Osteocyte (in vitro differentiated cells): ENCODE results near the gene ZNF518B. TPM values are rescaled to one million over a fixed set of nuclear protein-coding genes. Genes with fewer than 3 reads are reported as not detected.

Source experiments
- DNase-seq: peaks from one replicate; pipeline ENCODE4 v3.0.0; 2021; ENCODE audit warnings: mixed read lengths; ENCODE audit not compliant: unreplicated experiment; ENCODE audit errors: extremely low spot score
- H3K27ac Mint-ChIP-seq: one replicate; pipeline ENCODE4 v1.8.0; 2021; ENCODE audit warnings: mild to moderate bottlenecking, mixed read lengths; ENCODE audit not compliant: unreplicated experiment
- H3K27me3 Mint-ChIP-seq: one replicate; pipeline ENCODE4 v1.8.0; 2021; ENCODE audit warnings: mixed read lengths; ENCODE audit not compliant: unreplicated experiment
- H3K36me3 Mint-ChIP-seq: one replicate; pipeline ENCODE4 v1.8.0; 2021; ENCODE audit warnings: mixed read lengths; ENCODE audit not compliant: unreplicated experiment
- H3K4me1 Mint-ChIP-seq: one replicate; pipeline ENCODE4 v1.8.0; 2021; ENCODE audit warnings: mixed read lengths; ENCODE audit not compliant: unreplicated experiment
- H3K4me3 Mint-ChIP-seq: one replicate; pipeline ENCODE4 v1.8.0; 2021; ENCODE audit warnings: mild to moderate bottlenecking, moderate library complexity, mixed read lengths; ENCODE audit not compliant: unreplicated experiment
- H3K9me3 Mint-ChIP-seq: one replicate; pipeline ENCODE4 v1.8.0; 2021; ENCODE audit warnings: mixed read lengths; ENCODE audit not compliant: unreplicated experiment
- total RNA-seq: library from RNA; stranded (reverse); gene quantifications from 2 replicates; pipeline ENCODE4 v1.2.1, GENCODE V29; 2021
- TF ChIP-seq, protein P1 (sequence below): fragments of 200-600 bp; sonication (generic); IDR thresholded peaks from 2 replicates; pipeline ENCODE4 v1.5.0; 2021; ENCODE audit warnings: antibody characterized with exemption, mild to moderate bottlenecking, moderate library complexity

Gene ZNF518B
- total RNA-seq, 1 donor from 2014 or later: 39.5 TPM

DNA sequence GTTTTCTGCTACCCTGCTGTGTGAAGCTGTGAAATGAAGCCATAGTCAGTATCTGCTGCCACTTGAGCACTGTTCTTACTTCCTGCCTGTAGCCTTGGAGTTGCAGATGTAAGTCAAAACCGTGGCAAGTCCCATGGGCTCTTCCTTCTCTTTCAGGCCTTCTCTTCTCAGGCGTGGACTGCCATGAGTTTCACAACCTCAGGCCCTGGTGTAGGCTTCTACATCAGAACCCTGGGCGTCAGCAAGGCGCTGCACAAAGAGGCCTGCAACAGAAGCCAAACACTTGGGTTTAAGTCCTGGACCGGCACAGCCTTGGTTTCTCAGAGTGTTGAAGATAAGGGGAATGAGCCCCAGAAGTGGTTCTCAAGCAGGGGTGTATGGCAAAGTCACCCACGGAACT, 2.5 kb downstream of the ZNF518B start:
- no peaks in the 10 kb centered on the region for H3K27me3 Mint-ChIP-seq
- DNase-seq: no peak
- H3K9me3 Mint-ChIP-seq: peaks cover 42% of the 10 kb centered on the region
- H3K36me3 Mint-ChIP-seq: peaks cover 58% of the 10 kb centered on the region
- no peak overlapping the region for H3K4me3 Mint-ChIP-seq
- H3K4me1 Mint-ChIP-seq: peaks cover 22% of the 10 kb centered on the region
- TF ChIP-seq, protein P1, sequence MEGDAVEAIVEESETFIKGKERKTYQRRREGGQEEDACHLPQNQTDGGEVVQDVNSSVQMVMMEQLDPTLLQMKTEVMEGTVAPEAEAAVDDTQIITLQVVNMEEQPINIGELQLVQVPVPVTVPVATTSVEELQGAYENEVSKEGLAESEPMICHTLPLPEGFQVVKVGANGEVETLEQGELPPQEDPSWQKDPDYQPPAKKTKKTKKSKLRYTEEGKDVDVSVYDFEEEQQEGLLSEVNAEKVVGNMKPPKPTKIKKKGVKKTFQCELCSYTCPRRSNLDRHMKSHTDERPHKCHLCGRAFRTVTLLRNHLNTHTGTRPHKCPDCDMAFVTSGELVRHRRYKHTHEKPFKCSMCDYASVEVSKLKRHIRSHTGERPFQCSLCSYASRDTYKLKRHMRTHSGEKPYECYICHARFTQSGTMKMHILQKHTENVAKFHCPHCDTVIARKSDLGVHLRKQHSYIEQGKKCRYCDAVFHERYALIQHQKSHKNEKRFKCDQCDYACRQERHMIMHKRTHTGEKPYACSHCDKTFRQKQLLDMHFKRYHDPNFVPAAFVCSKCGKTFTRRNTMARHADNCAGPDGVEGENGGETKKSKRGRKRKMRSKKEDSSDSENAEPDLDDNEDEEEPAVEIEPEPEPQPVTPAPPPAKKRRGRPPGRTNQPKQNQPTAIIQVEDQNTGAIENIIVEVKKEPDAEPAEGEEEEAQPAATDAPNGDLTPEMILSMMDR: no peak
- H3K27ac Mint-ChIP-seq: no peak overlapping the region

DNA sequence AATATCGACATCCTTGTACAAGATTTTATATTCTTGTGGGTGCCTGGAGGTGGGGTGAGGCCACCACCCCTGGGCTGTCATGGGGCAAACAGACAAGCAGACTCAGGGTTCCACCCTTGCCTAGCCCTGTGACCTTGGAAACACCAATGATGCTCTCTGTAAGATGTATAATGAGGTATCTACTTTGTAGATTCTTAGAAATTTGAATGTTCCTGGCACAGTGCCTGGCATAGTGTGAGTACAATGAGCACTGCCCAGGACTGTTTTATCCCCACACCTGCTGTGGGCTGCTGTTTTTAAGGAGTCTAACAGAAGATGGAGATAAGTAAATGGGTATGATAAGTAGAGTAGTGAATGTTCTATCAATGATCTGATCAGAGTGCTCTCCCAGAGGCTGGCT, 3.1 kb downstream of the ZNF518B start:
- TF ChIP-seq, protein P1: no peak
- H3K9me3 Mint-ChIP-seq: peaks cover 42% of the 10 kb centered on the region
- peaks cover 64% of the 10 kb centered on the region for H3K36me3 Mint-ChIP-seq
- no peak overlapping the region for H3K4me3 Mint-ChIP-seq
- no peaks in the 10 kb centered on the region for H3K27me3 Mint-ChIP-seq
- no peak overlapping the region for H3K27ac Mint-ChIP-seq
- no peak for DNase-seq
- peaks cover 22% of the 10 kb centered on the region for H3K4me1 Mint-ChIP-seq

DNA sequence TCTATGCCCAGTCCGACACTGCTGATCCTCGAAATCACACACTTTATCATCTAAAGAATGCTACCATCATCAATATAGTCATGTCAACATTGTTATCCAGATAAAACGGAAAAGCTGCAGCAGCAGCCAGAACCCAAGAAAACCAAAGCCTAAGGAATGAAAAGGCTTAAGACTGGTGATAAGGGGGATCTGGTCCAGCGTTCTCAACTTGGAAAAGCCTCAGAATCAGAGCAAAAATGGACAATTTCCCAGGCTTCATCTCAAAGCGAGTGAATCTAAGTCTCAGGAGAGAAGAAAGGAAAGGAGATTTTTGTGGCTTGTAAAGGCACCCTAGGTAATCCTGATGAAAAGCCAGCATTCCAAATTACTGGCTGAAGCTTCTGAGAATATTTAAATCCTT, 8.2 kb downstream of the ZNF518B start:
- H3K9me3 Mint-ChIP-seq: peaks cover 67% of the 10 kb centered on the region
- no peak overlapping the region for H3K27ac Mint-ChIP-seq
- H3K4me3 Mint-ChIP-seq: no peak overlapping the region
- H3K27me3 Mint-ChIP-seq: no peaks in the 10 kb centered on the region
- peaks cover 92% of the 10 kb centered on the region for H3K36me3 Mint-ChIP-seq
- no peaks in the 10 kb centered on the region for H3K4me1 Mint-ChIP-seq
- no peak for DNase-seq
- TF ChIP-seq, protein P1: no peak

DNA sequence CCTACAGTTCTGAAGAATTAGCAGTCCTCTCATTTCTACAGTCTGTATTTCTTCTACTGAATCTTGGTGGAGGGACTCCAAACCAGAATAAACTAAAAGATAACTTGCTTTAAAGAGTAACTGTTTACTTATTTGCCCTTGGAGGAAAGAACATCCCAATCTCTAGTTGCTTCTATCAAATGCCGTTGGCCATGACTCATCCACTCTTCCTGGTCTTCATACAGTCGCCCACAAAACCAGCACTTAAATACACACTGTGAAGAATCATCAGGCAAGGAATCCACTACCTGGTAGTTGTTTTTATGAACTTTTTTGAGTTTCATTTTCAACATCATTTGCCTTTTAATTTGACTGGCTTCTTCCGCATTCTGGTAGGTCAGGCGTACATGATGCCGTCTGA, 14.2 kb downstream of the ZNF518B start:
- Mint-ChIP-seq H3K27me3 (no peaks in the 10 kb centered on the region), H3K4me1 (peaks cover 5% of the 10 kb centered on the region), H3K9me3 (peaks cover 41% of the 10 kb centered on the region), H3K36me3 (peaks cover 51% of the 10 kb centered on the region), H3K27ac (no peak overlapping the region), H3K4me3 (no peak overlapping the region)
- TF ChIP-seq, protein P1: no peak
- no peak for DNase-seq

DNA sequence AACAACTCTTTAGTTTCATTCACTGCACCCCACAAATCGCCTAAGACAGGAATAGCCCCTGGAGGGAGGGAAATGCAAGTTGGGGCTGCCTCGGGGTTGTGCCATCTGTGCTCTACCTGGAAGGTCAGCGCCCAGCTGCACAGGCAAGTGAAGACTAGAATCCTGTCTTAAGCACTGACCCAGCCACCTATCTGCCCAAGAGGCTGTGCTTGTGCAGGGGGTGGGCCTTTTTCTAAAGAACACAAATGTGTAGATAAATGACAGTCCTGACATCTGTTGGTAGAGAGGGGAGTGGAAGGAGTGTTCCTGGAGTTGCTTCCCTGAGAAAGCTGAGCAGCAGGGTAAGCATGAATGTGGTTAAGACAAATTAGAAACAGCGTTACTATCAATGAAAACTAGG, 15.7 kb downstream of the ZNF518B start:
- DNase-seq: no peak
- H3K4me3 Mint-ChIP-seq: no peak overlapping the region
- H3K4me1 Mint-ChIP-seq: peaks cover 5% of the 10 kb centered on the region
- peaks cover 30% of the 10 kb centered on the region for H3K9me3 Mint-ChIP-seq
- peaks cover 39% of the 10 kb centered on the region for H3K36me3 Mint-ChIP-seq
- H3K27me3 Mint-ChIP-seq: no peaks in the 10 kb centered on the region
- TF ChIP-seq, protein P1: no peak
- H3K27ac Mint-ChIP-seq: no peak overlapping the region
